ENCODE results near the gene SLU7.
"Not testable (repeated sequence)": the region's sequence is repeated elsewhere in the genome, so short reads cannot be mapped to it uniquely, and the experiment has no call there.

DNA sequence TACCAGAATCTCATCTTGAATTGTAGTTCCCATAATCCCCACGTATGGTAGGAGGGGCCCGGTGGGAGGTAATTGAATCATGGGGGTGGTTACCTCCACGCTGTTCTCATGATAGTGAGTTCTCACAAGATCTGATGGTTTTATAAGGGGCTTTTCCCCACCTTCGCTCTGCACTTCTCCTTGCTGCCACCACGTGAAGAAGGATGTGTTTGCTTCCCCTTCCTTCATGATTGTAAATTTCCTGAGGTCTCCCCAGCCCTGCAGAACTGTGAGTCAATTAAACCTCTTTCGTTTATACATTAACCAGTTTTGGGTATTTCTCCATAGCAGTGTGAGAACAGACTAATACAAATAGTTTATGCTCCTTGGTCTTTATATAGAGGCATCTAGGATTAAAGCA lies 17.8 kb upstream of the SLU7 start:
- TF ChIP-seq CTCF (conservative IDR thresholded peaks at IDR 0.05; ENCODE audit: low read depth, low read length); EZH2 (IDR thresholded peaks at IDR 0.05; ENCODE audit: low read length, unreplicated experiment): not testable (repeated sequence)

All from PC-3 (cell line).